MM.1S (cell line): ENCODE measurements around the gene PPARGC1A.

Experiments
- CTCF ChIP-seq: fragments of 300-600 bp; sonication (generic); IDR thresholded peaks from 2 replicates; pipeline ENCODE4 v1.5.1; 2016; ENCODE audit warnings: antibody characterized with exemption, low read length, mixed read lengths
- EZH2 ChIP-seq: fragments of 300-600 bp; sonication (generic); optimal IDR thresholded peaks from 2 replicates; pipeline ENCODE3; 2017; ENCODE audit warnings: low read depth, mild to moderate bottlenecking, antibody characterized with exemption, low read length, mixed read lengths

DNA sequence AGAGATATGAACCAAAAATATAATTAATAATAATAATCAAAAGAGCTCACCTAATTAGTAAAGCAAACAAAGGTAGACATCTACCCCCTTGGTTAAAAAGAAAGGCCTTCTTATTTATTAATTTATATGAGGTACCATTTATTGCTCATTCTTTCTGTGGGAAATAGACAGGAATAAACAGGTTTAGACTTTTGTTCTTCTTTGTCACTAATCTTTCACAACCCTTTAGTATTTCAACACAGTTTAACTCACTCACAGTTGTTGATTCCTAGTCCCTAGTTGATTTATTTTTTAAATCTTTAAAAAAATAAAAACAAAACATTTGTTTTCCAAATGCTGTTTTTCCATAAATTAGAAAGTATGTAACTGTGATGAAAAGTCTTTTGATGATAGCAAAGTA is 5.6 kb downstream of the PPARGC1A start:
- TF ChIP-seq CTCF (no peak), EZH2 (no peak)
